GM23338 (cell line): Measurements from ENCODE around the gene TMEM242.

ENCODE experiments used
- JUNB ChIP-seq: IDR thresholded peaks from one replicate; pipeline ENCODE4 v1.6.1; 2016; ENCODE audit warnings: antibody characterized with exemption; ENCODE audit not compliant: unreplicated experiment
- TF ChIP-seq, protein P1 (sequence below), 2 experiments: fragments of 200-600 bp in 1 of 2; sonication (generic) in 1 of 2; conservative IDR thresholded peaks; 2 replicates each; pipeline versions ENCODE4 v1.5.1 to v1.6.1; 2016 to 2017; ENCODE audit warnings: antibody characterized with exemption in 2 of 2, low read depth in 2 of 2, mild to moderate bottlenecking in 2 of 2, moderate library complexity in 1 of 2

DNA sequence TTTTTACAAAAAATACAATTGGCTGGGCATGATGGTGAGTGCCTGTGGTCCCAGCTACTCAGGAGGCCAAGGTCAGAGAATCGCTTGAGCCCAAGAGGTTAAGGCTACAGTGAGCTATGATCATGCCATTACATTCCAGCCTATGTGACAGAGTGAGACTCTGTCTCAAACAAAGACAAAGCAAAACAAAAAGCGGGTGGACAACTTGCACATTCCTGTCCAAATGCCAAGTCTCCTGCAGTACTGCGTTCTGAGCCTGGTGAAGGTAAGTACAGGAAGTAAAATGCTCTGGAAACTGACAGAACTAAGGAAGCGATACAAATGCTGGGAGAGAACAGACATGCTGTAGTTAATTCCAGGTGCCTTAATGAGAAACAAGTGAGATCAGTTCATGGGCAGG is 20.4 kb upstream of the TMEM242 start:
- TF ChIP-seq, protein P1, sequence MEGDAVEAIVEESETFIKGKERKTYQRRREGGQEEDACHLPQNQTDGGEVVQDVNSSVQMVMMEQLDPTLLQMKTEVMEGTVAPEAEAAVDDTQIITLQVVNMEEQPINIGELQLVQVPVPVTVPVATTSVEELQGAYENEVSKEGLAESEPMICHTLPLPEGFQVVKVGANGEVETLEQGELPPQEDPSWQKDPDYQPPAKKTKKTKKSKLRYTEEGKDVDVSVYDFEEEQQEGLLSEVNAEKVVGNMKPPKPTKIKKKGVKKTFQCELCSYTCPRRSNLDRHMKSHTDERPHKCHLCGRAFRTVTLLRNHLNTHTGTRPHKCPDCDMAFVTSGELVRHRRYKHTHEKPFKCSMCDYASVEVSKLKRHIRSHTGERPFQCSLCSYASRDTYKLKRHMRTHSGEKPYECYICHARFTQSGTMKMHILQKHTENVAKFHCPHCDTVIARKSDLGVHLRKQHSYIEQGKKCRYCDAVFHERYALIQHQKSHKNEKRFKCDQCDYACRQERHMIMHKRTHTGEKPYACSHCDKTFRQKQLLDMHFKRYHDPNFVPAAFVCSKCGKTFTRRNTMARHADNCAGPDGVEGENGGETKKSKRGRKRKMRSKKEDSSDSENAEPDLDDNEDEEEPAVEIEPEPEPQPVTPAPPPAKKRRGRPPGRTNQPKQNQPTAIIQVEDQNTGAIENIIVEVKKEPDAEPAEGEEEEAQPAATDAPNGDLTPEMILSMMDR (conservative IDR thresholded peaks at IDR 0.05; ENCODE audit: low read depth in 2 of 2): no peak
- no peak for TF ChIP-seq JUNB
